ENCODE data around the gene TNFRSF25.
"Not testable (repeated sequence)": the region's sequence is repeated elsewhere in the genome, so short reads cannot be mapped to it uniquely, and the experiment has no call there.

- TF ChIP-seq NCOA1 (IDR thresholded peaks at IDR 0.05; ENCODE audit: low read depth); CTCF (IDR thresholded peaks at IDR 0.05 in 2 of 3, conservative IDR thresholded peaks at IDR 0.05 in 1 of 3; ENCODE audit: insufficient read depth in 2 of 3, low read depth in 1 of 3, low read length in 3 of 3); REST (IDR thresholded peaks at IDR 0.05; ENCODE audit: borderline replicate concordance); REST (CRISPR knock-in tag; IDR thresholded peaks at IDR 0.05; ENCODE audit: low read depth); ZNF23 (CRISPR knock-in tag; IDR thresholded peaks at IDR 0.05); RBBP5 (IDR thresholded peaks at IDR 0.05; ENCODE audit: borderline replicate concordance, insufficient read depth, low read length, poor library complexity, severe bottlenecking); RFX5 (IDR thresholded peaks at IDR 0.05; ENCODE audit: low read depth, low read length): not testable (repeated sequence)
These were observed 34.1 kb downstream of the TNFRSF25 start for GRCh38 chr1:6431645-6432579.
